HG03159 (cell line): ENCODE measurements around the gene CISD1.
"Not testable (repeated sequence)": the region's sequence is repeated elsewhere in the genome, so short reads cannot be mapped to it uniquely, and the experiment has no call there.

ENCODE experiments used
- ATAC-seq: cut with Tn5 transposase; IDR thresholded peaks from one replicate; pipeline ENCODE4 v1.9.1; 2021; ENCODE audit warnings: mild to moderate bottlenecking, moderate library complexity; ENCODE audit not compliant: unreplicated experiment

The CISD1 gene

GRCh38 chr10:58268946-58269781 lies at the start of gene CISD1:
TSS of gene CISD1 (plus strand) at chr10:58269162. CDS start at chr10:58269274, 112 bp downstream.
- ATAC-seq: peak; percentile 59

GRCh38 chr10:58219875-58220274 lies 49.1 kb upstream of the CISD1 start:
- no peak for ATAC-seq

GRCh38 chr10:58220769-58221451 lies 48.1 kb upstream of the CISD1 start:
- ATAC-seq: no peak

GRCh38 chr10:58225654-58226053 lies 43.3 kb upstream of the CISD1 start:
- no peak for ATAC-seq

GRCh38 chr10:58229856-58230255 lies 39.1 kb upstream of the CISD1 start:
- ATAC-seq: not testable (repeated sequence)

GRCh38 chr10:58237014-58237834 lies 31.7 kb upstream of the CISD1 start:
- ATAC-seq: no peak

GRCh38 chr10:58239561-58240169 lies 29.3 kb upstream of the CISD1 start:
- no peak for ATAC-seq

GRCh38 chr10:58240531-58240930 lies 28.4 kb upstream of the CISD1 start:
- ATAC-seq: no peak

GRCh38 chr10:58241346-58241745 lies 27.6 kb upstream of the CISD1 start:
- no peak for ATAC-seq

GRCh38 chr10:58243269-58243668 lies 25.7 kb upstream of the CISD1 start:
- no peak for ATAC-seq

GRCh38 chr10:58243801-58244200 lies 25.2 kb upstream of the CISD1 start:
- not testable (repeated sequence) for ATAC-seq

GRCh38 chr10:58244242-58244641 lies 24.7 kb upstream of the CISD1 start:
- not testable (repeated sequence) for ATAC-seq

- ATAC-seq: not testable (repeated sequence)
These were observed 24.3 kb upstream of the CISD1 start for GRCh38 chr10:58244666-58245065.

- no peak for ATAC-seq
These were observed 15.8 kb upstream of the CISD1 start for GRCh38 chr10:58253184-58253583.

GRCh38 chr10:58254644-58255043 lies 14.3 kb upstream of the CISD1 start:
- no peak for ATAC-seq

- not testable (repeated sequence) for ATAC-seq
These were observed 12.8 kb upstream of the CISD1 start for GRCh38 chr10:58256013-58256780.

GRCh38 chr10:58258977-58259692 lies 9.8 kb upstream of the CISD1 start:
- ATAC-seq: no peak

- ATAC-seq: no peak
These were observed 8.6 kb upstream of the CISD1 start for GRCh38 chr10:58260334-58260733.

- no peak for ATAC-seq
These were observed 6.2 kb upstream of the CISD1 start for GRCh38 chr10:58262766-58263165.
